ENCODE results near the gene B4GALNT1.
"Not testable (repeated sequence)": the region's sequence is repeated elsewhere in the genome, so short reads cannot be mapped to it uniquely, and the experiment has no call there.

DNA sequence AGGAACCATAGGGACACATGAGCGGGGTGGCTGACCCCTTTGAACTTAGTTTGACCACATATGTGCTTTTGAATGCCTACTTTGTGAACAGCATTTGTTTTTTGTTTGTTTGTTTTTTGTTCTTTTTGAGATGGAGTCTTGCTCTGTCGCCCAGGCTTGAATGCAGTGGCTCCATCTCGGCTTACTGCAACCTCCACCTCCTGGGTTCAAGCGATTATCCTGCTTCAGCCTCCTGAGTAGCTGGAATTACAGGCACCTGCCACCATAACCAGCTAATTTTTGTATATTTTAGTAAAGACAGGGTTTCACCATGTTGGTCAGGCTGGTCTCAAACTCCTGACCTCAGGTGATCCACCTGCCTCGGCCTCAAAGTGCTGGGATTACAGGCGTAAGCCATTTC lies 14.6 kb downstream of the B4GALNT1 start:
- TF ChIP-seq, protein P1, sequence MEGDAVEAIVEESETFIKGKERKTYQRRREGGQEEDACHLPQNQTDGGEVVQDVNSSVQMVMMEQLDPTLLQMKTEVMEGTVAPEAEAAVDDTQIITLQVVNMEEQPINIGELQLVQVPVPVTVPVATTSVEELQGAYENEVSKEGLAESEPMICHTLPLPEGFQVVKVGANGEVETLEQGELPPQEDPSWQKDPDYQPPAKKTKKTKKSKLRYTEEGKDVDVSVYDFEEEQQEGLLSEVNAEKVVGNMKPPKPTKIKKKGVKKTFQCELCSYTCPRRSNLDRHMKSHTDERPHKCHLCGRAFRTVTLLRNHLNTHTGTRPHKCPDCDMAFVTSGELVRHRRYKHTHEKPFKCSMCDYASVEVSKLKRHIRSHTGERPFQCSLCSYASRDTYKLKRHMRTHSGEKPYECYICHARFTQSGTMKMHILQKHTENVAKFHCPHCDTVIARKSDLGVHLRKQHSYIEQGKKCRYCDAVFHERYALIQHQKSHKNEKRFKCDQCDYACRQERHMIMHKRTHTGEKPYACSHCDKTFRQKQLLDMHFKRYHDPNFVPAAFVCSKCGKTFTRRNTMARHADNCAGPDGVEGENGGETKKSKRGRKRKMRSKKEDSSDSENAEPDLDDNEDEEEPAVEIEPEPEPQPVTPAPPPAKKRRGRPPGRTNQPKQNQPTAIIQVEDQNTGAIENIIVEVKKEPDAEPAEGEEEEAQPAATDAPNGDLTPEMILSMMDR (IDR thresholded peaks at IDR 0.05; ENCODE audit: low read depth, low read length): not testable (repeated sequence)
- TF ChIP-seq, protein P2, sequence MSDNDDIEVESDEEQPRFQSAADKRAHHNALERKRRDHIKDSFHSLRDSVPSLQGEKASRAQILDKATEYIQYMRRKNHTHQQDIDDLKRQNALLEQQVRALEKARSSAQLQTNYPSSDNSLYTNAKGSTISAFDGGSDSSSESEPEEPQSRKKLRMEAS (IDR thresholded peaks at IDR 0.05; ENCODE audit: low read depth, low read length): not testable (repeated sequence)
- not testable (repeated sequence) for TF ChIP-seq MYC (IDR thresholded peaks at IDR 0.05; ENCODE audit: low read depth, low read length)

Measured in NB4 (cell line).